Right forelimb (tissue), 1 donor: ENCODE measurements around the gene MFN2.
A peak's percentile ranks its signal among the peaks of the same experiment; 100 is the strongest.

Source experiments
- DNase-seq: peaks from one replicate; pipeline ENCODE4 v3.0.0-alpha.2; 2018

The MFN2 gene

DNA sequence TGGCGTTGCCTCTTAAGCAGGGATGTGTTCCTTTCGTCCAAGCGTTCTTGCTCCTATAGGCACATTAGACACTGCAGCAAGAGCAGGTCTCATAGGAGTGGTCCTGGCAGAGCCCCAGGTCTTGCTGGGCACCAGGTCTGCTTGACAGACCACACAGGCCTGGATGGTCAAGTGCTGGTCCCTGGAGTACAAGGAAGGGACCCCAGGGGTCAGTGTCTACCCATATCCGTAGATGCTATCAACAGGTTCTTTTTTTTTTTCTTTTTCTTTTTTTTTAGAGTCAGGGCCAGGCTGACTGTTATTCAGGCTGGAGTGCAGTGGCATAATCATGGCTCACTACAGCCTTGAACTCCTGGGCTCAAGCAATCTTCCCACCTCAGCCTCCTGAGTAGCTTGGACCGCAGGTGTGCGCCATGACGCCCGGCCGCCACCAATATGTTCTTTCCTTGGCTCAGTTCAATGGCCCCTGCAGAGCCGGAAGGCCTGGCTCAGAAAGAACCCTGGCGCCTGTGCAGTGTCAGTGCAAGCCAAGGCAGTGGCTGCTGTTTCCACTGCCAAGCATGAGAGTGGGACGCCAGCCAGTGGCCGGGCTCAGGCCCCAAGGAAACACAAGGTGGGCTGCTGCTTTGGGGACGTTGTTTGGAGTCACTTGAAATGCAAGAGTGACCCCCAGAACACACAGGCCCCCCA lies 72.9 kb downstream of the MFN2 start:
- peak; percentile 69 for DNase-seq

DNA sequence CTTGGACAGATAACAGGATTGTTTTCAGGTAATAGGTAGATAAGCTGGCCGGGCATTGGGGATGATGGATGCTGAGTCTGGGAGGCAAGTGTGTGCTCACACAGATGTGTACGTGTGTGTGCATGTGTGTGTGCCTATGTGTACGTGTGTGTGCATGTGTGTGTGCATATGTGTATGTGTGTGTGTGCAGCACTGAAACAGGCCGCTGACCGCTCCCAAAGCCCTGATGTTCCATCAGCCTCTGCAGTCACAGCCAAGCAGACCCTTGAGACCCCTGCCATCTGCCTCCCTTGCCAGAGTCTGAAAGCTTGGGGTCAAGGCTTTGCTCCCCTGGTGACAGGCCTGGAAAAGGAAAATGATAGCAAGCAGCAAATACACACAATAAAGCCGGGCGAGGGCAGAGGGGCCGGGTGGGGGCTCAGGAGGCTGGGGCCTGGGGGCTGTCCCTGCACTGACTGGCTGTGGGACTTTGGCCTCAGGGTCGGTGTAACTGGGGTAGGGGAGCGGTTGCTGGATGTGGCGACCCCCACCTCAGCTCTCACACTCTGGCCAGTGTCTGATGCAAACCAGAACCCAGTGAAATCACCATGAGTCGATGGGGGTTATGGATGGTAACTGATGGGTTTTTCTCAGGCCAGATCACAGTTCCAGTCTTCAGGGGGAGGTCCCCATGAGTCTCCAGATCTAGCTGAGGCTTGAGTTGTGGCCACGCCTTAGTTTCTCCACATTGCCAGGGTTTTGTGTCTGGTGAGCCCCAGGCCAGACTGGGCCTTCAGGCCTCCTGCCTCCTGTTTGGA lies 73.7 kb downstream of the MFN2 start:
- DNase-seq, result no peak

DNA sequence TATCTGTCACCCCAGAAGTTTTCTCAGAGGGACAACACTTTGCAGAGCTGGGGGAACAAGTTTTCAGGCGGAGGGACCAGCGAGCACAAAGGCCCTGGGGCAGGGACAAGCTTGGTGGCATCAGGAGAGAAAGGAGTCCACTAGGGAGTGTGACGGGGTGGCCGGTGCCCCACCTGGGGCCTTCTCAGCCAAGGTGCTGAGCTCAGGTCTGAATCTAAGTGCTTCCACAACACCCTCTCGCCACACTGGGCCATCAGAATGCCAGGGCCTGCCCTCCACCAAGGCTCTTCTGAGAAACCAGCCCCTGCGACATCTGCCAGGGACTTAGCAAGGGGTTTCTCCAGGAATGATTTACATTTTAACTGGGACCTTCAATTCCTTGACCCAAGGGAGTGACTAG lies 75.0 kb downstream of the MFN2 start:
- no peak for DNase-seq

DNA sequence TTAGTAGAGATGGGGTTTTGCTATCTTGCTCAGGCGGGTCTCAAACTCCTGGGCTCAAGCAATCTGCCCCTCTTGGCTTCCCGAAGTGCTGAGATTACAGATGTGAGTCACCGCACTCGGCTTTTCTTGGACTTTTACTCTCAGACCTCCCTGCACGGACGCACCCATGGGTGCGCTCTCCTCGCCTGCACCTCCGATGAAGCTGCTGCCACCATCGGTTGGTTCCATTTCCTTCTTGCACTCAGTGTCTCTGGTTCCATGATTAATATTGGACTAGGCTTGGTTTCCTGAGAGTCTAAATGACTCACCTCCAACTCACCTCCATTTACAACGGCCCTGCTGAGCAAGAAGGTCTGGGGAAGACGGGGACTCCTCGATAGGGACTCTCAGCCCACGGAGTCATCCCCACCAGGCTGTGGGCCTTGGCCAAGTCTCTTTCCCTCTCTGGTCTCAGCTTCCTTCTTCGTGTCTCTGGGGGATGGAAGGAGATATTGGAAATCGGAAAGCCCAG lies 76.1 kb downstream of the MFN2 start:
- no peak for DNase-seq

DNA sequence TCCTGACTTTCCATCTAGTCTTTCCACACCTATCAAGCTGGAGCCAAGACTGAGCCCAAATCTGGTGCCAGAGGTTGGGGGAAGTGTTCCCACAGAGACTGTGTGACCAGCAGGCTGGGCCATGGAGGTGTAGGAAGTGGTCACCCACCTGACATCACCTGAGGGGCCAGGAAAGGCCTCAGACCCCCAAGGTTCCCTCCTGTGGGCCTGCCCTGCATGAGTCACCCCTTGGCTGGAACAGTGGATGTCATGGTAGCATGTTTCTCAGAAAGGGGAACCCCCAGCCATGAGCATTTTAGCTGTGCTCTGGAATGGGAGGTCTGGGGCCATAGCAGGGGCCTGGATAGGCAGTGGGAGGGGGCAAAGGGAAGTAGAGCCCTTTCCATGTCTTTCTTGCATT lies 77.1 kb downstream of the MFN2 start:
- DNase-seq, result no peak

DNA sequence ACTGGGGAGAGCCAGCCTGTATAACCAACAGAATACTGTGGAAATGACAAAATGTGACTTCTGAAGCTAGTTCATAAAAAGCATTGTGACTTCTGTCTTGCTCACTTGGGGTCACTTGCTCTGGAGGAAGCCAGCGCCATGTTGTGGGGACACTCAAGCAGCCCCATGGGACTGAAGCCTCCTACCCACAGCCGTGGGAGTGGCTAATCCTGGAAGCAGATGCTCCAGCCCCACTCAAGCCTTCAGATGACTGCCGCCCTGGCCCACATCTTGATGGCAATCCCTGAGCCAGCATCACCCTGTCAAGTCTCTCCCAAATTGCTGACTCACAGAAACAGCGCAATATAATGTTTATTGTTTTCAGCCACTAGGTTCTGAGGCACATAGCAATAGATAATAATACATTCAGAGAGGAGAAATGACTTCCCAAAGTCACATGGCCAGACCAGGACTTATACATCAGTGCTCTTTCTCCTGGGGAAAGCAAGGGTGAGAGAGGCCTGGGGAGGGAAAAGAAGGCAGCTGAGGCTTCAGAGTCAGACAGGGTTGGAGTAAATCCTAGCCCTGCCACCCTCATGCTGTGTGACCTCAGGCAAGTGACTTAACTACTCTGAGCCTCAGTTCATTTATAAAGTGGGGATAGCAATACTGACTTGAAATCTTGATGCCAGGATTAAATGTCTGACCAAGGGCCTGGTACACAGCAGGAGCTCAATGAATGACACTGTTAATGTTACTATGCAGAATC lies 77.9 kb downstream of the MFN2 start:
- DNase-seq, result no peak

DNA sequence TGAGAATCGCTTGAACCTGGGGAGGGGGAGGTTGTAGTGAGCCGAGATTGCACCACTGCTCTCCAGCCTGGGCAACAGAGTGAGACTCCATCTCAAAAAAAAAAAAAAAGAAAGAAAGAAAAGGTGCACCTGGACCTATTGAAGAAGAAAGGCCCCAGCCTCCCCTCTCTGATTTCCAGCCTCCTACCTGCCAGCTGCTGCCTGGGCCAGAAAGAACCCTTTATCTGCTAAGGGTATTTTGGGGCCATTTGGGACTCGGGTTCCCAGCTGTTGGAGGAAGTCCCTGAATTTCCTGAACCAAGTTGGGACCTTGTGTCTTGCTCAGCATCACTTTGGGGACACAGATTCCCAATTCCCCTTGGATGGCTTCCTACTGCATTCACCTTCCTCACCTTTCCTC lies 79.0 kb downstream of the MFN2 start:
- DNase-seq, result no peak

DNA sequence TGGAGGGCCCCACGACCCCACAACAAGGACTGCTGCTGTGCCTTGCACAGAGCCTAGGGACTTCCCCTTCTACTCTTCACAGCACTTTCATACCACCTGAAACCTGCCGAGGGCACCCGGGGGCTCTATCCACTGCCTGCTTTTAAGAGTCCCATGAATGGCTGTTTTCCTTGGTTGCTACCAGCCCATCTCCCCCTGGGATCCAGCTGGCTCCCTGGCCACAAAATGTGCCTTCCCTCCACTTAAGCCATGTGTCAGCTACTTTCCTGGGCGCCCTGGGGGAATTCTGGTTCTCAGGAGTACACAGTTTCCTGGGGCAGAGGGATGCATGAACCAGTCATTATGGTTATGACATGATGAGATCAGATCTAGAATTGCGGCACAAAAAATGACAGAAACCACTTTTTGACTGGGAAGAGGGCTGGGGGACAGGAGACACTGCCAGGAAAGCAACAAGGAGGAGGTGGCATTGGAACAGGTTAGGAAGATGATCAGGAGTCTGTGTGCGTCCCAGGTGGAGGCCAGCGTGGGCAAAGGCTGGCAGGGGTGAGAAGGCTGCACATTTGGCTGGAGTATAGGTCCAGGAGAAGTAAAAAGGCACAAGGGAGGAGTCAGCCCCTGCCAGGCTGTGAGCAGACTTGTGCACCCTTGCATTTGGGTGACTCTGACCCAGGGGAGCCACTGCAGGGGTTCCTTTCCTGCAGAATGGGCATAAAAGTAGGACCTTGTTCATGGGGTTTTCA lies 79.6 kb downstream of the MFN2 start:
- no peak for DNase-seq

DNA sequence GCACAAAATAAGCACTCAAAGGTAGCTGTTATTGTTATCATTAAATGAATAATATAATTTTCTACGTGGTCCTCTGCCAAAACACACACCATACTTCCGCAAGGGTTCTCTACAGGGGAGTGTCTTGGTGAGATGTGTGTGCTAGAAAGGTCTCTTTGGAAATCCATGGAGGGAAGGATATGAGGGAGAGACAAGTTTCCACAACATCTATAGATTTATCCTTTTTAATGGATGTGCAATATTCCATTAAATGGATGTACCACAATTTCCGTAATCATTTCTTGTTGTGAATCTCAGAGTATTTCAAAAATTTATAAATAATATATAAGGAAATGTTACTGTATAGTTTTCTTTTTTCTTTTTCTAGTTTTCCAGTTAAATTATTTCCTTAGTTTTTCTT lies 80.3 kb downstream of the MFN2 start:
- DNase-seq, result no peak
